Endodermal cell (in vitro differentiated cells): ENCODE measurements around the gene CBFA2T2. TPM values are rescaled to one million over a fixed set of nuclear protein-coding genes. Genes with fewer than 3 reads are reported as not detected.
A peak's percentile ranks its signal among the peaks of the same experiment; 100 is the strongest.
"Not testable (repeated sequence)": the region's sequence is repeated elsewhere in the genome, so short reads cannot be mapped to it uniquely, and the experiment has no call there.

Experiments used
- DNase-seq: peaks from one replicate; pipeline ENCODE4 v3.0.0-alpha.2; 2017
- H3K27ac ChIP-seq: 2 replicates; pipeline ENCODE4 v1.5.1; 2013; ENCODE audit warnings: mild to moderate bottlenecking, low read depth, low read length, moderate library complexity
- H3K27me3 ChIP-seq: 2 replicates; pipeline ENCODE4 v1.6.1; 2013; ENCODE audit warnings: mild to moderate bottlenecking, low read length, moderate library complexity; ENCODE audit not compliant: insufficient read depth, control insufficient read depth, poor library complexity, severe bottlenecking
- H3K36me3 ChIP-seq: 2 replicates; pipeline ENCODE4 v1.7.0; 2013; ENCODE audit warnings: mild to moderate bottlenecking, low read length, moderate library complexity; ENCODE audit not compliant: control insufficient read depth, insufficient read depth
- H3K4me1 ChIP-seq: one replicate; pipeline ENCODE4 v1.7.0; 2013; ENCODE audit warnings: low read length; ENCODE audit not compliant: control insufficient read depth, insufficient read depth
- H3K4me3 ChIP-seq: 2 replicates; pipeline ENCODE4 v1.5.1; 2013; ENCODE audit warnings: mild to moderate bottlenecking, low read length, moderate library complexity
- H3K9ac ChIP-seq: 2 replicates; pipeline ENCODE4 v1.6.1; 2013; ENCODE audit warnings: mild to moderate bottlenecking, low read length, moderate library complexity; ENCODE audit not compliant: poor library complexity, severe bottlenecking; ENCODE audit errors: extremely low read depth
- H3K9me3 ChIP-seq: 2 replicates; pipeline ENCODE4 v1.6.1; 2013; ENCODE audit warnings: mild to moderate bottlenecking, low read length, moderate library complexity; ENCODE audit not compliant: control insufficient read depth
- H3K27ac Mint-ChIP-seq: 2 replicates; pipeline ENCODE4 v1.8.0; 2020; ENCODE audit warnings: mixed read lengths
- H3K27me3 Mint-ChIP-seq: 2 replicates; pipeline ENCODE4 v1.8.0; 2021; ENCODE audit warnings: mild to moderate bottlenecking, mixed read lengths; ENCODE audit not compliant: insufficient read depth
- H3K36me3 Mint-ChIP-seq: 2 replicates; pipeline ENCODE4 v1.8.0; 2020; ENCODE audit warnings: low read depth, mixed read lengths
- H3K4me1 Mint-ChIP-seq: 2 replicates; pipeline ENCODE4 v1.8.0; 2020; ENCODE audit warnings: mixed read lengths
- H3K4me3 Mint-ChIP-seq: 2 replicates; pipeline ENCODE4 v1.8.0; 2020; ENCODE audit warnings: mild to moderate bottlenecking, moderate library complexity, mixed read lengths
- H3K9me3 Mint-ChIP-seq: 2 replicates; pipeline ENCODE4 v1.8.0; 2020; ENCODE audit warnings: mild to moderate bottlenecking, mixed read lengths
- CTCF ChIP-seq: fragments of 200-600 bp; sonication (generic); conservative IDR thresholded peaks from 2 replicates; pipeline ENCODE4 v1.5.0; 2021; ENCODE audit warnings: antibody characterized with exemption, mild to moderate bottlenecking
- WGBS, 2 experiments: methylation state at CpG; one replicate each; pipeline versions ENCODE4 v1.1.5 to v1.1.7; 2013; ENCODE audit warnings: missing lambda C conversion rate in 2 of 2, mixed read lengths in 1 of 2; ENCODE audit not compliant: insufficient coverage in 1 of 2, insufficient read length in 1 of 2; 5-methylcytosine and 5-hydroxymethylcytosine counted together
- total RNA-seq, 2 donors: library from RNA; stranded (reverse); fragmentation: NEBNext Ultra II Directional in 1 of 2; extraction: Animal tissue kit (Norgen Biotek cat#: 25700) in 1 of 2; gene quantifications; 2 replicates in 1 of 2; 3 replicates in 1 of 2; pipeline ENCODE4 v1.2.1, GENCODE V29; 2021

The CBFA2T2 gene
- total RNA-seq, 2 donors from 2014 or later: 26.8 to 32.7 TPM

GRCh38 chr20:33489495-33490022 is 337 bp upstream of the CBFA2T2 start:
- peak; percentile 100 for DNase-seq
- WGBS, 2 experiments: 7 to 9% methylated on average over 11 to 36 of the region's 36 CpGs
- H3K9ac ChIP-seq: peak overlapping the region; percentile 80
- Mint-ChIP-seq H3K4me3 (peak overlapping the region; percentile 85), H3K27ac (peak overlapping the region; percentile 92), H3K27me3 (no peaks in the 10 kb centered on the region), H3K9me3 (no peaks in the 10 kb centered on the region), H3K4me1 (peaks cover 4% of the 10 kb centered on the region), H3K36me3 (peaks cover 13% of the 10 kb centered on the region)
- H3K9me3 ChIP-seq: no peaks in the 10 kb centered on the region
- H3K27me3 ChIP-seq: no peaks in the 10 kb centered on the region
- H3K4me1 ChIP-seq: no peaks in the 10 kb centered on the region
- H3K27ac ChIP-seq: peak overlapping the region; percentile 70
- H3K36me3 ChIP-seq: no peaks in the 10 kb centered on the region
- H3K4me3 ChIP-seq: peak overlapping the region; percentile 84
- TF ChIP-seq CTCF: no peak

GRCh38 chr20:33490934-33491656 is 1.2 kb downstream of the CBFA2T2 start:
- no peak for TF ChIP-seq CTCF
- no peak for DNase-seq
- Mint-ChIP-seq H3K36me3 (peaks cover 17% of the 10 kb centered on the region), H3K27me3 (no peaks in the 10 kb centered on the region), H3K27ac (peak overlapping the region; percentile 59), H3K4me1 (peaks cover 7% of the 10 kb centered on the region), H3K4me3 (peak overlapping the region; percentile 85), H3K9me3 (no peaks in the 10 kb centered on the region)
- Histone ChIP-seq H3K9ac (peak overlapping the region; percentile 51), H3K9me3 (no peaks in the 10 kb centered on the region), H3K27me3 (no peaks in the 10 kb centered on the region), H3K4me1 (no peaks in the 10 kb centered on the region), H3K27ac (no peak overlapping the region), H3K36me3 (no peaks in the 10 kb centered on the region), H3K4me3 (peak overlapping the region; percentile 92)
- WGBS, 2 experiments: 85 to 88% methylated on average over 5 to 8 of the region's 8 CpGs

- no peak overlapping the region for H3K4me3 Mint-ChIP-seq
- peaks cover 19% of the 10 kb centered on the region for H3K36me3 Mint-ChIP-seq
- Histone ChIP-seq H3K9ac (no peak overlapping the region), H3K27ac (no peak overlapping the region), H3K9me3 (no peaks in the 10 kb centered on the region), H3K4me1 (no peaks in the 10 kb centered on the region), H3K36me3 (no peaks in the 10 kb centered on the region), H3K27me3 (no peaks in the 10 kb centered on the region), H3K4me3 (no peak overlapping the region)
- peaks cover 12% of the 10 kb centered on the region for H3K4me1 Mint-ChIP-seq
- no peak overlapping the region for H3K27ac Mint-ChIP-seq
- WGBS, 2 experiments: 97 to 98% methylated on average over 12 to 15 of the region's 15 CpGs
- TF ChIP-seq CTCF: no peak
- H3K27me3 Mint-ChIP-seq: no peaks in the 10 kb centered on the region
- H3K9me3 Mint-ChIP-seq: no peaks in the 10 kb centered on the region
- DNase-seq: no peak
These were observed 3.3 kb downstream of the CBFA2T2 start for GRCh38 chr20:33493076-33493766.

GRCh38 chr20:33496776-33497175 is 6.9 kb downstream of the CBFA2T2 start:
- H3K27ac Mint-ChIP-seq, H3K27me3 Mint-ChIP-seq, H3K9me3 Mint-ChIP-seq, H3K4me3 Mint-ChIP-seq, DNase-seq, H3K9me3 ChIP-seq, H3K4me3 ChIP-seq, H3K27me3 ChIP-seq, H3K4me1 ChIP-seq, H3K9ac ChIP-seq, H3K27ac ChIP-seq, H3K36me3 ChIP-seq: not testable (repeated sequence)
- Mint-ChIP-seq H3K36me3 (peaks cover 22% of the 10 kb centered on the region), H3K4me1 (peaks cover 19% of the 10 kb centered on the region)
- WGBS, 2 experiments: 97 to 98% methylated on average over 6 of the region's 6 CpGs
